HG03460 (cell line): Measurements from ENCODE around the gene FERMT1.
"Not testable (repeated sequence)": the region's sequence is repeated elsewhere in the genome, so short reads cannot be mapped to it uniquely, and the experiment has no call there.

Source experiments
- ATAC-seq: cut with Tn5 transposase; IDR thresholded peaks from one replicate; pipeline ENCODE4 v1.9.1; 2021; ENCODE audit not compliant: unreplicated experiment

The FERMT1 gene

DNA sequence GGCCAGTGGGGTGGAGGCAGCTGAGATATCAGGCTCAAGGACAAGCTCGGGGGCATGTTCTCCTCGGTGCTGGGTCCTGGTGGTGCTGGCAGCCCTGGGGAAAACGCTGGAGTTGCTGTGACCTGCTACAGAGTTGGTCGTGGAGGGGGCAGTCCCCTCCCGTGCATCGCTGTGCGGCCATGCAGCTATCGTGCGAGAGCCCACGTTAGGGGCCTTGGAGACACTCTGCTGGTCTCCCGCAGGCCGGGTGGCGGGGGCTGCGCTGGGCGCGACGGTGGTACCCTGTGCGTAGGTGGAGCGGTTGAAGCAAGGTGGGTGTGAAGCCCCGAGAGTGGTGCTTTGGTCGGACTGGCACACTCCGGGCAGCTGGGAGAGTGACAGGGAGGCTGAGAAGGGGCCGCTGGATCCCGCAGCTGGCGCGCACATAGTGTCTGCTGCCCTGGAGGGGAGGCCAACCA is 81.0 kb downstream of the FERMT1 start:
- no peak for ATAC-seq

DNA sequence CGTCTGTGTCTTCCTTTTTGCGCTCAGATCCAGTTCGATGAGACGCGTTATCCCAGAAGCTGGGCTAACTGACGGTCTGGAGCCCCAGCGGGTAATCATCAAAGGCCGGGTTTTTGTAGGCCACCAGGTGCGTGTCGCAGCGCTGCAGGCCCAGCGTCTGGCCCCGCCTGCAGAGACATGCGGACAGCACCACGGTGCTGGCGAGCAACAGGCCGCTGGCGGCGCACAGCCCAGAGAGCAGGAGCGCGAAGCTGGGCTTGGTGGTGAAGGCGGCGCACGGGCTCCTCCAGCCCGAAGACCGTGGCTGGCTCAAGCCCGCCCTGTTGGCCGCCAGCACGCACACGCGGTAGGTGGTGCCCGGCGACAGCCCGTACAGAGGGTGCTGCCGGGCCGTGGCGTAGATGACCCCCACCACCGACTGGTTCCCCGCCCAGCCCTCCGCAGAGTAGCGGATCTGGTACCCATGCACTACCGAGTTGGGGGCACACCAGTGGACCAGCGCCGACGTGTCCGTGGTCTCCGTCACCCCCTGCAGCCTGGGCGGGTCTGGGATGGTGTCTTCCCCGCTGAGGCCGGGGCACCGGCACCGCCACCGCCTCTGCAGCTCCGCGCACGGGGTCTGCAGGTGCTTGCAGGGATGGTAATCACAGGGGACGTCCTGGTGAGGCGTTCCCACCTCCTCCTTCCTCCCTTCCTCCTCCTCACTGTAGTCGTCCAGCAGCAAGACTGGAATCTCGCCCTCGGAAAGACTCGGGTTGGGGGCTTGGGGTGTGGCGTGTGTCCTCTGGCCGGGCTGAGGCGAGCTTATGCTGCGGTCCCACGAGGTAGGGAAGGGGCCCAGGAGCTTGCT is 81.6 kb downstream of the FERMT1 start:
- ATAC-seq = no peak

DNA sequence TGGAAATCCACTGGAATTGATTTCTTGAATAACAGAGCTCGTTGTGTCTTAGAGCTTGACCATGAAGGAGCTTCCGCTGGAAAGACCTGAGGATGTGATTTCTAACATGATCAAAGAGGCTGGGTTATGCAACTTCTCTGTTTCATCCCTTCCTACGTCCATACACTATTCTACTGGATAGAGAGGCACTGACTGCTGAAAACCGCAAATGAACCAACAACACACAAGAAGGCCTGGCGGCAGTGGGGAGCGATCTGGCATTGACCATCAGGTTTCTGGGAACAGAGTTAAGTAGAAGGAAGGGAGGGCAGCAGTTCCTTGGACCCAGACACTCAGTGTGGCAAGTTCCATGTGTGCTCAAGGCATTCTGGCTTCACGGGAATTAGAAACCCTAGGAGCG is 82.3 kb downstream of the FERMT1 start:
- ATAC-seq = no peak

DNA sequence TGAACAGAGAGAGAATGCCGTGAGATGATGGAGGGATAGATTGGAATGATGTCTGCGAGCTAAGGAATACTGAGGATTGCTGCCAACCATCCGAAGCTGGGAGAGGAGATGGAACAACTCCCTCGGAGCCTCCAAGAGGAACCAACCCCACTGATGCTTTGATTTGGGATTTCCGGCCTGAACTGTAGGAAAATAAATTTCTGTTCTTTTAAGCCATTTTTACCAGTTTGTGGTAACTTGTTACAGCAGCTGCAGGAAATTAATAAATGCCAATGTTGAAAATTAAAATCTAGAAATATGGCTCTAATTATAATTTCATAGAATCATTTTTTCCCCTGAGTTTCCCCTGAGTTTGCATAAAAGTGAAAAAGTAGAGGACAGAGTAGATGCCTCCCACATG is 83.1 kb downstream of the FERMT1 start:
- ATAC-seq = no peak

DNA sequence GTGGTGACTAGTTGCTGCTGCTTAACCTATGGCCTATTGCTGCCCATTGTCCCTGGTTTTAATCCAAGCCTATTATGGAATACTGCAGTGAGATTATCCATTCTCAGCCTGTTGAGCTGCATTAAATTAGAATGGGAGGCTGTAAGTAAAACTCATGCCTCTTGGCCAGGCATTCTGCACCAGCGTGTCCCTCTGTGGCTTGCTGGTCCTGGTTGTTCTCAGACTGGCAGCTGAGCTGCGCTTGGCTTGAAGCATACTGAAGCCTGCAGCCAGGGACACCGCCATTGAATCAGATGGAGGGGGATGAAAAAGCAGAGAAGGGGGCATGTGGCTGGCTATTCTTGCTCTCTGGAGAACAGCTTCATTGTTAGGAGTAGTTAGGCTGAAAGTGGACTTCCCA is 84.6 kb downstream of the FERMT1 start:
- ATAC-seq = no peak

DNA sequence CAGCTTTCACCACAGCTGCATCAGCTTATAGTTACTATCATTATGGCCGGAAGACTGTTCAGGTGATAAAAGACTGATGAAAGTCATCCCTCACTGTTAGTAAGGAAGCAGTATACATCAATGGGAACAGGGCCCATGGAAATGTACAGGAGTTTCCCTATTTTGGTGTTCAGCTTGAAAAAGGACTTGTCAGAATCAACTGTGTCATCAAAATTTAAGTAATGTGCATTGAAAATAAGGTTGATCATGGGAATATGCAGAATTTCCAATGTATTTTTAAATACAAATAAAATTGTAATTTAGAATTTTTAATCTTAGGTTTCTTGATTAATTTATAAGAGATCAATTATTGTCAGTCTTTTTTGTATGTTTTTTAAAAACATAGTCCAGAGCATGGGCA is 85.7 kb downstream of the FERMT1 start:
- no peak for ATAC-seq

DNA sequence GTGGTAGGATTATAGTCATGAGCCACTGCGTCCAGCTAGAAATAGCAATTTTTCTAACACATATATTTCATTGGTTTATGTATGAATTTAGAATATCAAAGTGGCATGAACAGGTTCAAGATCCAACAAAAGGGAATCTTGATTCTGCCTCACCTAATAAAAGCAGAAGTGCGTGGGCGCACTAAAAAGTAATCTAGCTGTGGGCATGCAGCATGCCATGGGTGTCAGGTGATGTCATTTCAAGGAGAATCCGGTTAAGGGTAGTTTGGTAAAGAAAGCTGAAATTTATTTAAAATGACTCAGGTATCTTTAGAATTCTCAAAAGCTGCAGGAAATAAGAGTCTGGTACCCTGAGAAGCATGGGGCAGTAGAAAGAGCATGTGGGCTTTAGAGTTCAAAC is 86.6 kb downstream of the FERMT1 start:
- no peak for ATAC-seq

DNA sequence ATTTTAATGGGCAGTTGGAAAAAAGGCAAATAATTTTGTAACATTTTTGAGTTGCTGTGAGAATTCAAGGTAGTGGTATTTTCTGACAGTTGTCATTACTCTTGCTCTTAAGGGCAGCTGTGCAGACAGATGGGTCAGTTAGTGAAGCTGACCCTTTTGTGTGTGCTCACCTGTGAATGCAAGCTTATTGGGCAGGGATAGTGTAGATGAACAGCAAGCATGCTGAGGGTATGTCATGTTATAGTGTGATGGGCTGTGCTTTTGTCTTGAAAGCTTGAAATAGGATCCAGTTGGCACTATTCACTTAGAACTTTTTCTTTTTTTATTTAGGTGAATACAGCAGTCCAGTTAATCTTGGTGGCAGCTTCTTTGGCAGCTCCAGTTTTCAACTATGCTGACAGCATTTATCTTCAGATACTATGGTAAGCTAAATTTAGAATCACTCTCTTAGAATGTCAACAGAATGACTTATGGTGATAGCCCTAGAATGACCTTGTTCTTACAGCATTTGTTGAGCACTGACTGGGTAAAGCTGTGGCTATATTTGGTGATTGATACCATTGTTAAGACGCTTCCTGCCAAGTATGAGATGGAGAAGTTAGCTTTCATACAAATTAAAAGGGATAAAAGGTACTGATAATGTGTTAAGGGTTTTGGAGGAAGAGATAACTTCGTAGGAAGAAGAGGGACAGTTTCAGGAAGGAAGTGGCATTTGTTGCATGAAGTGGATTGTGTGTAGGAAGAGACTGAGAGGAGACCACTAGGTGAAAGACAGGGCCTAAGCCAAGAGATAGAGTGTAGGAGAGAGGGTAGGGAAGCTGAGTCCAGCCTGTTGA is 88.5 kb downstream of the FERMT1 start:
- ATAC-seq = no peak

DNA sequence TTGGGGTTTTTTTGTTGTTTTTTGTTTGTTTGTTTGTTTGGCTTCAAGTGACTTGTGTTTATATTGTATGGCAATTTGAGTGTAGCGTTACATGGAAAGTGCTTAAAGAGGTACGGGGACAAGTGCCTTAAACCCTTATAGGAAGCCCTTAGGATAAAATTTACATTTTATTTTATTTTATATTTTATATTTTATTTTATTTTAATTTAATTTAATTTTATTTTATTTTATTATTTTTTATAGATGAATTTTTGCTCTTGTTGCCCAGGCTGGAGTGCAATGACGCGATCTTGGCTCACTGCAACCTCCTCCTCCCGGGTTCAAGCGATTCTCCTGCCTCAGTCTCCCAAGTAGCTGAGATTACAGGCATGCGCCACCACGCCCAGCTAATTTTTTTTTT is 89.9 kb downstream of the FERMT1 start:
- not testable (repeated sequence) for ATAC-seq

DNA sequence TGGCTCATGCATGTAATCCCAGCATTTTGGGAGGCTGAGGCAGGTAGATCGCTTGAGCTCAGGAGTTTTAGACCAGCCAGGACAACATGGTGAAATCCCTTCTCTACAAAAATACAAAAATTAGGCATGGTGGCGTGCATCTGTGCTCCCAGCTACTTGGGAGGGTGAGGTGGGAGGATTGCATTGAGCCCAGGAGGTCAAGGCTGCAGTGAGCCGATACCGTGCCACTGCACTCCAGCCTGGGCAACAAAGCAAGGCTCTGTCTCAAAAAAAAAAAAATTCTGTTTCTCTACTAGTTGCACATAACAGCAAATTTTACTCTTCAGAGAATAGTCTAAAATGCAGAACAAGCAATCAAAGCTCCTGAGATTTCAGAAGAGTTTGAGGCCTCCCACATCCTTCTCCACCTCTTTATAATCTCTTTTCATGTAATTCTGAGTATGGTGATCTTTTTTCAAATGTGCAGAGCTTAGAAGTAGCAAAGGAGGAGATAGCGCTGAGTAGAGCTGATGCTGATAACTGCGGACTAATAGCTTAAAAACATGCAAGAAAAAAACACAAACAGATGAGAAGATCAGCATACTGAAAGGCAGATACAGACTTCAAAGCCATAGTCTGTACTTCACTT is 92.3 kb downstream of the FERMT1 start:
- no peak for ATAC-seq

DNA sequence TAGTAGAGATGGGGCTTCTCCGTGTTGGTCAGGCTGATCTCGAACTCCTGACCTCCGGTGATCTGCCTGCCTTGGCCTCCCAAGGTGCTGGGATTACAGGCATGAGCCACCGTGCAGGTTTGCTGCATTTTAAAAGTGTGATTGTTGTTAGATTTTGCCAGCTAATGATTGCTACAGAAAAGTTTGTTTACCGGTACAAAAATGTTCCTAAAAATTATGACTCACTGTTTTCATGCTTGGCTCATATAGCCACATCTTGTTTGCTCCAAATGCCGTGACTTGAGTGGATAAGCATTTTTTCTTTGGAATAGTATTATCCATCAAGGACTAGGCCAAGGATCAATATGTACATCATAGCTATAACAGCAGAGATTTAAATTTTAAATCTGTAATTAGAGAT is 93.3 kb downstream of the FERMT1 start:
- ATAC-seq = no peak

DNA sequence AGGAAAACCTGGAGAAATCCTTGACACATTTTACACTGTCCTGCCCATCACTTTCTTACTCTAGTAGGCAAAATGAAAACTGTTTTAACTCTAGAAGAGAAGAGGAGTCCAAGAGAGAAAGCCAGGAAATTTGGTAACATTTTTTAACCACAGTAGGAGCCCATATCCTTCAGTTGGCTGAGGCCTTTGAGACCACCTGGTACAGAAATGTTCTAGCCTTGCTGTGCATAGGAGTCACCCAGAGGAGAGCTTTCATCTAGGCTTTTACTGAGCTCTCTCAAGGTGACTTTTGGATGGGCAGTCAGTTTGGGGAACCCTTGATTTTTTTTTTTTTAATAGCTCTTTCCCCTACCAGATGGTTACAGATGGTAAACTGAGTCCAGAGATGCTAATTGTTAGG is 94.0 kb downstream of the FERMT1 start:
- ATAC-seq = no peak

DNA sequence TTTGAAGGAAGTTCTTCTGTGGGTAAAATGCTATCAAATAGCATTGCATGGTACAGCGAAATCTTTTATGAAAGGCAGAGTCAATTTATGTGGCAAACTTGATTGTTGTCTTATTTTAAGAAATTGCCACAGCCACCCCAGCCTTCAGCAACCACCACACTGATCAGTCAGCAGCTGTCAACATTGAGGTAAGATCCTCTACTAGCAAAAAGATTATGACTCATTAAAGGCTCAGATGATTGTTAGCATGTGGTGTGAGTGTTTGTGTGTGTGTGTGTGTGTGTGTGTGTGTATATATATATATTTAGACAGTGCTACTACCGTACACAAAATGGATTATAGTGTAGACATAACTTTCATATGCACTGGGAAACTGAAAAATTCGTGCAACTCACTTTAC is 96.8 kb downstream of the FERMT1 start:
- ATAC-seq = no peak
